ENCODE data around the gene RBM26.
"Not testable (repeated sequence)": the region's sequence is repeated elsewhere in the genome, so short reads cannot be mapped to it uniquely, and the experiment has no call there.

The RBM26 gene

DNA sequence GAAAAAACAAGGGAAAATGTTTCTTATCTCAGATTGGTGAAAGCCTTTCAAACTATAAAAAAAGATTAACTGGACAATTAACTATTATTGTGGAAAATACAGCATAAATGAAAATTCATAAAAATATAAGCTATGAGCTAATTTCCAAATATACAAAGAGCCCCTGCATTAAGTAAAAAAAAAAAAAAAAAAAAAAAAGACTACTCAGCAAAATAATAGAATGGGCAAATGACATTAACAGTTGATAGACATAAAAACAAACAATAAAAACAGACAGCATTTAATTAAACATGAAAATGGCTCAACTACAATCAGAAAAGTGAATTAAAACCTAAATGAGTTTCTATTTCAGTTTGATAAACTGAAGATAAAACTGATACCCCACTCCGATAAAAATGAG, 77.5 kb downstream of the RBM26 start:
- DNase-seq (ENCODE audit: low read depth): no peak

- DNase-seq (ENCODE audit: low read depth): no peak
Measured at GRCh38 chr13:79320433-79320832, 85.6 kb downstream of the RBM26 start.

DNA sequence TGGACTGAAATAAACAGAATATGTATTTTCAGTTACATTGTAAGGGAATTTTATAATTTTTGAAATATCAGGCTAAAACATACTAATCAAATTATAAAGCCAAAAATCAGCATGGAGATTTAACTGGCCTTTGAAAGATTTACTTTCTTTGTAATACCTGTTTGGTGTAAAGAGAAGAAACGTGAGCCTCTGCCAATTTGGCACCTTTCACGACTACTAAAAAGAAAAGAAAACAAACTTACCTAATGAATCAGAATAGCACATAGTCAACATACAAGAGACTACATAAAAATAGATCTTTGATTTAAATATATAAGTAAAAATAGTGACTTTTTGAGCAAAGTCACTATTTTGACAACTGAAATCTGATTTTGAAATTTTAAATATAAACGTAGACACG, 87.4 kb downstream of the RBM26 start:
- no peak for DNase-seq (ENCODE audit: low read depth)

DNA sequence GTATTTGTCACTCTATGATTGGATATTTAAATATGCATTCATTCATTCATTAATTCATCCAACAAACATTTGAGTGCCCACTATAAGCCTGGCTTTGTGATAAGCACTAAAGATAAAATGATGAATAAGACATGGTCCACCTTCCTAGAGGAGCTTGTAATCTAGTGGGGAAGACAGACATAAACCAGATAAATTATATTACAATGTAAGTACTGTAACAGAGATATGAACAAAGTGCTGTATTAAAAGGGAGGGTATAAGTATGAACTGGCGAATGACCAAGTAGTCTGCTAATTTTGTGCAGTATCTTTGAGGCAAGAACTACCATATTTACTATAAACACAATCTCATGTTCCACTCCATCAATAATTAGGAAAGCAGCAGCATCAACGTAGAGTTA, 88.2 kb downstream of the RBM26 start:
- no peak for DNase-seq (ENCODE audit: low read depth)

- no peak for DNase-seq (ENCODE audit: low read depth)
Measured at GRCh38 chr13:79314652-79315051, 91.4 kb downstream of the RBM26 start.

GRCh38 chr13:79312340-79312855, 93.7 kb downstream of the RBM26 start:
- DNase-seq (ENCODE audit: low read depth): peak; percentile 18

DNA sequence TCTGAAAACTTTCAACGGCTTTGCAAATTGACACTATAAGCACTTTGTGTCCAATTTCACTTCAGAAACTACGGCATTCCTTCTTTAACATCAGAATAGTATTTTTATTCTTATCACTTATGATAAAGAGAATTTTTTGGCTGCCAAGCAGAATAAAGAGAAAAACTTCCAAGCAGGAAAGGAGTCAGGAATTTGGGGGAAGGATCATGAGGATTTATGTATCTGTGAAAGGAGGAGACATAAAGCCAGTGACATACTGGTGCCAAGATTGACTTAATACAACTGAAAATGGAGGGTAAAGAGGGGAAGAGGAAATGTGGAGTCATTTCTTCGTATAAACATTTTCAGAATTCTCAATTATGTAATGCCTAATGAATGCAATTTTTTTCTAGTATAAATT, 94.7 kb downstream of the RBM26 start:
- DNase-seq (ENCODE audit: low read depth): peak; percentile 11

DNA sequence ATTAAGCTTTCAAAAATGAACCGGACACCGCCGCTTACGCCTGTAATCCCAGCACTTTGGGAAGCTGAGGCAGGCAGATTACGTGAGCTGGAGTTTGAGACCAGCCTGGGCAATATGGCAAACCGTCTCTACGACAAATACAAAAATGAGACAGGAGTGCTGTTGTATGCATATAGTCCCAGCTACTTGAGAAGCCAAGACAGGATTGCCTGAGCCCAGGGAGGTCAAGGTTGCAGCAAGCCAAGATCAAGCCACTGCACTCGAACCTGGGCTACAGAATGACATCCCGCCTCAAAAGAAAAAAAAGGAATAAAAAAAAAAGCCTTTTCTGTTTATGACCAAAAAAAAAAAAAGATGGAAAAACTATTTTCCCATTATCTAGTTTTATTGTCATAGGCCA, 96.4 kb downstream of the RBM26 start:
- DNase-seq (ENCODE audit: low read depth): no peak

DNA sequence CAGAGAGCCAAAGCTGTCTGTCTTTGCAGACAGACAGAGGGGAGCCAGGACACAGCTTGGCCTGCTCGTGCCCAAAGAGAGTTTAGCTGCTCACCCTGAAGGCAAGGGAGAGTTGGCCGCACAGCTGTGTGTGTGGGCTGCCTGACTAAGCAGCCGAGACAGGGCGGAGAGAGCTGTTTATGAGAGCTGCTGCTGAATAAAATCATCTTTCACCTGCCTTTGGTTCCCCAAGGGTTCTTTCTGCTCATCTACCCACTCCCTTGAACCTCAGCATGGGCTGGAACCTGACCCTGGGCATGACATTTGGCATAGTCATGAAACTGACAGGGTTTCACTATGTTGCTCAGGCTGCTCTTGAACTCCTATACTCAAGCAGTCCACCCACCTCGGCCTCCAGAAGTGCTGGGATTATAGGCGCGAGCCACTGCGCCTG, 98.2 kb downstream of the RBM26 start:
- DNase-seq (ENCODE audit: low read depth): peak; percentile 39

- peak; percentile 4 for DNase-seq (ENCODE audit: low read depth)
Measured at GRCh38 chr13:79307433-79307861, 98.6 kb downstream of the RBM26 start.

- DNase-seq (ENCODE audit: low read depth): no peak
Measured at GRCh38 chr13:79306650-79307049, 99.4 kb downstream of the RBM26 start.

DNA sequence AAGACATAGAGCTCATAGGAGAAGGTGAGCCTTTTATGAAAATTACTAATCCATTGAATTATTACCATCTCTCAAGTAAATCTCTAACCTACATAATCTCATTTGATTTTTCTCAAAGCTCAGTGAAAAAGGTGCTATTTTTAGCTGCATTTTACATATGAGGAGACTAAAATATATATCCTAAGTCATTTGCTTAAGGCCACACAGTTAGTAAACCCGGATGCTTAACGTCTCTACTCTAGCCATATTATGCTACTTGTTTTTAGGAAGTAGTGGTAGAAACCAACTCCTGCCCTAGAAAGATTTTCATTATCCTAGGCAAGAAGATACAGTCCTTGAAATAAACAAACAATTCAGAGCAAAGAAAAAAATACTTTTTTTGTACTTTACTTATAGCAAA, 108.9 kb downstream of the RBM26 start:
- no peak for DNase-seq (ENCODE audit: low read depth)

- DNase-seq (ENCODE audit: low read depth): peak; percentile 62
Measured at GRCh38 chr13:79295906-79296706, 109.9 kb downstream of the RBM26 start.

GRCh38 chr13:79290595-79291244, 115.3 kb downstream of the RBM26 start:
- no peak for DNase-seq (ENCODE audit: low read depth)

GRCh38 chr13:79289571-79289970, 116.5 kb downstream of the RBM26 start:
- DNase-seq (ENCODE audit: low read depth): no peak

DNA sequence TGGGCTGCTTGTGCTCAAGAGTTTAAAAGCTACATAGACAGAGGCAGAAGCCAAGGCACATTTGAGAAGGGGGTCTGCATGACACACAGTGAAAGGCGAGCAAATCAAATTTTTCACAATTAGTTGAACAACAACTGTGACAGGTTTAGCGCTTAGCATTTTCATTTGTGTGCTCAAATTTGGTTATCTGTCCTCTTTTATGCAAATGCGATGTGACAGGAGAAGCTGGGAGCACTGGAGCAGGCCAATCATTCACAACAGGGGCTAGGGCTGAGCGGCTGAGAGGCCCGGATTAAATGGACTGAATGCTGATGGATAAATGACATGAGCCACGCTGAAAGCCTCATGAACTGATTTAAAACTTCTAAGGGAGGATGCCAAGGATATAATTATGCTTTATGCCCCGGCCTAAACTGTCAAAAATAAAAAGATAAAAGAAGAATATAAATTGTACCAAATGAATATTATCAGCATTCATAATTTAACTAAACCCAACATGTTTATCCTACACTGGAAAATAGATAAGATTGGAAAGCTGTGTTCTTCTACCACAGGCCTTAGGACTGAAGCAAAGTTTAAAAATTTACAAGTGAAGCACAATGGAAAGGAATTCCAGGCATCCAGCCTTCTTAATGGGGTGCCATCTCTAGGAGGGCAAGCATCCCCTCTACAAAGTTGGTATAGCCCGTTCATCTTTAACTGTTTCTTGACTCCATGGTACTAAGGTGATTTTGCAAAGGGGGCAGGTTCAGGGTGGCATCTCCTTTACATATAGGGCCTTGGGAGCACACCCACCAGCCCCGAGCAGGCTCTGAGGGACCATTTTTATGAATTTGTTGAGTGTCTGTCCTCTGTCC, 117.9 kb downstream of the RBM26 start:
- no peak for DNase-seq (ENCODE audit: low read depth)

DNA sequence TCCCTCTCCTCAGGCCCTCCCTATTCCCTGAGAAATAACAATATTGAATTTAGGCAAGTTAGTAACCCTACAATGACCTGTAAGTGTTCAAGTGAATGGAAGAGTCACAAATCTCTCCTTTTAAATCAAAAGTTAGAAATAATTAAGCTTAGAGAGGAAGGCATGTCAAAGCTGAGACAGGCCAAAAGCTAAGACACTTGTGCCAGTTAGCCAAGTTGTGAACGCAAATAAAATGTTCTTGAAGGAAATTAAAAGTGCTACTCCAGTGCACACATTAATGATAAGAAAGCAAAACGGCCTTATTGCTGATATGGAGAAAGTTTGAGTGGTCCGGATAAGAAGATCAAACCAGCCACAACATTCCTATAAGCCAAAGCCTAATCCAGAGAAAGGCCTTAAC, 120.9 kb downstream of the RBM26 start:
- no peak for DNase-seq (ENCODE audit: low read depth)

- no peak for DNase-seq (ENCODE audit: low read depth)
Measured at GRCh38 chr13:79283742-79284141, 122.3 kb downstream of the RBM26 start.

GRCh38 chr13:79282976-79283375, 123.1 kb downstream of the RBM26 start:
- peak; percentile 16 for DNase-seq (ENCODE audit: low read depth)

- DNase-seq (ENCODE audit: low read depth): no peak
Measured at GRCh38 chr13:79282508-79282907, 123.5 kb downstream of the RBM26 start.

- DNase-seq (ENCODE audit: low read depth): no peak
Measured at GRCh38 chr13:79281339-79281747, 124.7 kb downstream of the RBM26 start.

DNA sequence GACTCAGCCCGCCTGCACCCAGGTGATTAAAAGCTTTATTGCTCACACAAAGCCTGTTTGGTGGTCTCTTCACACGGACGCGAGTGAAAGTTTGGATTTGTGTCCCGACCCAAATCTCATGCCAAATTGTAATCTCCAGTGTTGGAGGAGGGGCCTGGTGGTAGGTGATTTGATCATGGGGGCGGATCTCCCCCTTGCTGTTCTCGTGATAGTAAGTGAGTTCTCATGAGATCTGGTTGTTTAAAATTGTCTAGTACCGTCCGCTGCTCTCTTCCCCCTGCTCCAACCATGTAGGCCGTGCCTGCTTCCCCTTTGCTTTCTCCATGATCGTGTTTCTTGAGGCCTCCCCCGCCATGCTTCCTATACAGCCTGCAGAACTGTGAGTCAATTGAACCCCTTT, 126.3 kb downstream of the RBM26 start:
- DNase-seq (ENCODE audit: low read depth): not testable (repeated sequence)
